SK-N-SH (cell line): ENCODE measurements around the gene GASK1B.

Source experiments
- EP300 ChIP-seq, 2 experiments: IDR thresholded peaks; 2 replicates each; pipeline versions ENCODE4 v1.4.0 to v1.6.1; 2012; ENCODE audit warnings: borderline replicate concordance in 1 of 2, low read depth in 1 of 2, low read length in 1 of 2
- POLR2AphosphoS5 ChIP-seq: IDR thresholded peaks from 2 replicates; pipeline ENCODE4 v1.6.1; 2012; ENCODE audit warnings: low read depth, low read length
- RFX5 ChIP-seq: IDR thresholded peaks from 2 replicates; pipeline ENCODE4 v1.6.1; 2012; ENCODE audit warnings: mild to moderate bottlenecking, improper control_type of control experiment, low read length
- TF ChIP-seq, protein P1 (sequence below): fragments of 200-600 bp; sonication (generic); IDR thresholded peaks from 2 replicates; pipeline ENCODE4 v1.6.1; 2017; ENCODE audit warnings: antibody characterized with exemption, mild to moderate bottlenecking, moderate library complexity
- TF ChIP-seq, protein P2 (sequence below): fragments of 150-350 bp; IDR thresholded peaks from 2 replicates; pipeline ENCODE4 v1.6.1; 2017; ENCODE audit warnings: antibody characterized with exemption, low read length, low read depth, borderline replicate concordance
- TF ChIP-seq, protein P3 (sequence below): IDR thresholded peaks from 2 replicates; pipeline ENCODE4 v1.6.1; 2012; ENCODE audit warnings: mild to moderate bottlenecking, low read depth, low read length, moderate library complexity
- TF ChIP-seq, protein P4 (sequence below): fragments of 150-350 bp; IDR thresholded peaks from 2 replicates; pipeline ENCODE4 v1.6.1; 2016; ENCODE audit warnings: mild to moderate bottlenecking, low read depth, low read length

DNA sequence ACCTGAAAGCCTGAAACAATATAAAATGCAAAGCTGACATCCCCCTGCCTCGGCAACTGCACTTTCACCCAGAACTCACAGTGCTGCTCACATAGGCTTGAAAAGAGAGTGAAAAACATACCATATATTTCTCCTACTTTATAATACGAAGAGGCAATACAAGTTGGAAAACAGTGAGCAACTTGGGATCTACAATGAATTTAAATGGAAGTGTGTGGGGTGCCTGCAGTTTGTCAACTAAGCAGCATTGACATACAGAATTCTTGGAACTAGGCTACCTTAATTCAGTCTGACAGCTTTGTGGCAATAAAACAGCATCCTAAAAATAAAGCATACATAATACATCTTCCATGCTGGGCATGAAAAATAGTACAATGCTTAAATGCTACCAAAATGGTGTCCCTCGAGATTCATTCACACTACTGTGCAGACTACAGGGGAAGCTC, 8.0 kb downstream of the GASK1B start:
- TF ChIP-seq, protein P1, sequence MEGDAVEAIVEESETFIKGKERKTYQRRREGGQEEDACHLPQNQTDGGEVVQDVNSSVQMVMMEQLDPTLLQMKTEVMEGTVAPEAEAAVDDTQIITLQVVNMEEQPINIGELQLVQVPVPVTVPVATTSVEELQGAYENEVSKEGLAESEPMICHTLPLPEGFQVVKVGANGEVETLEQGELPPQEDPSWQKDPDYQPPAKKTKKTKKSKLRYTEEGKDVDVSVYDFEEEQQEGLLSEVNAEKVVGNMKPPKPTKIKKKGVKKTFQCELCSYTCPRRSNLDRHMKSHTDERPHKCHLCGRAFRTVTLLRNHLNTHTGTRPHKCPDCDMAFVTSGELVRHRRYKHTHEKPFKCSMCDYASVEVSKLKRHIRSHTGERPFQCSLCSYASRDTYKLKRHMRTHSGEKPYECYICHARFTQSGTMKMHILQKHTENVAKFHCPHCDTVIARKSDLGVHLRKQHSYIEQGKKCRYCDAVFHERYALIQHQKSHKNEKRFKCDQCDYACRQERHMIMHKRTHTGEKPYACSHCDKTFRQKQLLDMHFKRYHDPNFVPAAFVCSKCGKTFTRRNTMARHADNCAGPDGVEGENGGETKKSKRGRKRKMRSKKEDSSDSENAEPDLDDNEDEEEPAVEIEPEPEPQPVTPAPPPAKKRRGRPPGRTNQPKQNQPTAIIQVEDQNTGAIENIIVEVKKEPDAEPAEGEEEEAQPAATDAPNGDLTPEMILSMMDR = no peak
- TF ChIP-seq, protein P2, sequence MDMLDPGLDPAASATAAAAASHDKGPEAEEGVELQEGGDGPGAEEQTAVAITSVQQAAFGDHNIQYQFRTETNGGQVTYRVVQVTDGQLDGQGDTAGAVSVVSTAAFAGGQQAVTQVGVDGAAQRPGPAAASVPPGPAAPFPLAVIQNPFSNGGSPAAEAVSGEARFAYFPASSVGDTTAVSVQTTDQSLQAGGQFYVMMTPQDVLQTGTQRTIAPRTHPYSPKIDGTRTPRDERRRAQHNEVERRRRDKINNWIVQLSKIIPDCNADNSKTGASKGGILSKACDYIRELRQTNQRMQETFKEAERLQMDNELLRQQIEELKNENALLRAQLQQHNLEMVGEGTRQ = no peak
- TF ChIP-seq POLR2AphosphoS5 (peak; percentile 84; the same call in 1 of the 2 replicates), EP300 (IDR thresholded peaks at IDR 0.05; ENCODE audit: borderline replicate concordance in 1 of 2, low read depth in 1 of 2, low read length in 1 of 2) (peak; percentile 88 to 93), RFX5 (no peak)
- TF ChIP-seq, protein P3, sequence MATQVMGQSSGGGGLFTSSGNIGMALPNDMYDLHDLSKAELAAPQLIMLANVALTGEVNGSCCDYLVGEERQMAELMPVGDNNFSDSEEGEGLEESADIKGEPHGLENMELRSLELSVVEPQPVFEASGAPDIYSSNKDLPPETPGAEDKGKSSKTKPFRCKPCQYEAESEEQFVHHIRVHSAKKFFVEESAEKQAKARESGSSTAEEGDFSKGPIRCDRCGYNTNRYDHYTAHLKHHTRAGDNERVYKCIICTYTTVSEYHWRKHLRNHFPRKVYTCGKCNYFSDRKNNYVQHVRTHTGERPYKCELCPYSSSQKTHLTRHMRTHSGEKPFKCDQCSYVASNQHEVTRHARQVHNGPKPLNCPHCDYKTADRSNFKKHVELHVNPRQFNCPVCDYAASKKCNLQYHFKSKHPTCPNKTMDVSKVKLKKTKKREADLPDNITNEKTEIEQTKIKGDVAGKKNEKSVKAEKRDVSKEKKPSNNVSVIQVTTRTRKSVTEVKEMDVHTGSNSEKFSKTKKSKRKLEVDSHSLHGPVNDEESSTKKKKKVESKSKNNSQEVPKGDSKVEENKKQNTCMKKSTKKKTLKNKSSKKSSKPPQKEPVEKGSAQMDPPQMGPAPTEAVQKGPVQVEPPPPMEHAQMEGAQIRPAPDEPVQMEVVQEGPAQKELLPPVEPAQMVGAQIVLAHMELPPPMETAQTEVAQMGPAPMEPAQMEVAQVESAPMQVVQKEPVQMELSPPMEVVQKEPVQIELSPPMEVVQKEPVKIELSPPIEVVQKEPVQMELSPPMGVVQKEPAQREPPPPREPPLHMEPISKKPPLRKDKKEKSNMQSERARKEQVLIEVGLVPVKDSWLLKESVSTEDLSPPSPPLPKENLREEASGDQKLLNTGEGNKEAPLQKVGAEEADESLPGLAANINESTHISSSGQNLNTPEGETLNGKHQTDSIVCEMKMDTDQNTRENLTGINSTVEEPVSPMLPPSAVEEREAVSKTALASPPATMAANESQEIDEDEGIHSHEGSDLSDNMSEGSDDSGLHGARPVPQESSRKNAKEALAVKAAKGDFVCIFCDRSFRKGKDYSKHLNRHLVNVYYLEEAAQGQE = no peak
- TF ChIP-seq, protein P4, sequence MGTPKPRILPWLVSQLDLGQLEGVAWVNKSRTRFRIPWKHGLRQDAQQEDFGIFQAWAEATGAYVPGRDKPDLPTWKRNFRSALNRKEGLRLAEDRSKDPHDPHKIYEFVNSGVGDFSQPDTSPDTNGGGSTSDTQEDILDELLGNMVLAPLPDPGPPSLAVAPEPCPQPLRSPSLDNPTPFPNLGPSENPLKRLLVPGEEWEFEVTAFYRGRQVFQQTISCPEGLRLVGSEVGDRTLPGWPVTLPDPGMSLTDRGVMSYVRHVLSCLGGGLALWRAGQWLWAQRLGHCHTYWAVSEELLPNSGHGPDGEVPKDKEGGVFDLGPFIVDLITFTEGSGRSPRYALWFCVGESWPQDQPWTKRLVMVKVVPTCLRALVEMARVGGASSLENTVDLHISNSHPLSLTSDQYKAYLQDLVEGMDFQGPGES = no peak
